ENCODE results near the gene NPFFR1.

Gene NPFFR1

DNA sequence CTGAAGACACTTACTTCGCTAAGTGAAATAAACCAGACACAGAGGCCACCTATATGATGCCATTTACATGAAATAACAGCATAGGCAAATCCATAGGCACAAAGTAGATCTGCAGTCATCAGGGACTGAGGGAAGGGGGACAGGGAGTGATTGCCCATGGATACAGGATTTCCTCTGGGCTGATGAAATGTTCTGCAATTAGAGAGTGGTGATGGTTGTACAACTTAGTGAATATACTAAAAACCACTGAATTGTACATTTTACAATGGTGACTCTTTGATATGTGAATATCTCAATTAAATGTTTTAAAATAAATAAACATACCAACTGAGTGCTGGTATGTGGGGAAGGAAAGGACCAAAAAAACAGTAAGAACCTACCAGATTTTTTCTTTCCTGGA lies 70.9 kb downstream of the NPFFR1 start:
- DNase-seq = no peak

DNA sequence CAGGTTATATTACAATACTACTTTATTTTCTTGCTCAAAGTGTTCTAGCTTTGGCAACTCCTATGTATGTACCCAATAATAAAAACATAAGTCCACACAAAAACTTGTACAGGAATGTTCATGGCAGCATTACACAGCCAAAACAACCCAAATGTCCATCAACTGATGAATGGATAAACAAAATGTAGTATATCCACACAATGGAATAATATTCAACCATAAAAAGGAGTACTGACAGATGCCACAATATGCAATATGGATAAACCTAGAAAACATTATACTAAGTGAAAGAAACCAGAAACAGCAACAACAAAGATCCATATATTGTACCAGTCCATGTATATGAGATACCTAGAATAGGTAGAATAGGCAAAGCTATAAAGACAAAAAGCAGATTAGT lies 71.5 kb downstream of the NPFFR1 start:
- no peak for DNase-seq

DNA sequence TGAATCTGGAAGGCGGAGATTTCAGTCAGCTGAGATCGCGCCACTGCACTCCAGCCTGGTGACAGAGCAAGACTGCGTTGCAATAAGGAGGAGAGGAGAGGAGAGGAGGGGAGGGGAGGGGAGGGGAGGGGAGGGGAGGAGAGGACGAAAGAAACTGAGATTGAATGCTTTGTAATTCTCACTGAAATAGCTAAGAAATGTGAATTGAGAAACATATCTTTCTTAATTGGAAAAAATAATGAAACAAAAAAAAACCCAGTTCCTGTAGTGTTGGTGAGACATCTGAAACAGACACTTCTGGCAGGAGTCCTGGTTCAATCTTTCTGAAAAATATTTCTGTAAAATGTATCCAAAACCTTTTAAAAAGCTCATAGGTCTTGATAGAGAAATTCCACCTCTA lies 77.0 kb downstream of the NPFFR1 start:
- DNase-seq = no peak

DNA sequence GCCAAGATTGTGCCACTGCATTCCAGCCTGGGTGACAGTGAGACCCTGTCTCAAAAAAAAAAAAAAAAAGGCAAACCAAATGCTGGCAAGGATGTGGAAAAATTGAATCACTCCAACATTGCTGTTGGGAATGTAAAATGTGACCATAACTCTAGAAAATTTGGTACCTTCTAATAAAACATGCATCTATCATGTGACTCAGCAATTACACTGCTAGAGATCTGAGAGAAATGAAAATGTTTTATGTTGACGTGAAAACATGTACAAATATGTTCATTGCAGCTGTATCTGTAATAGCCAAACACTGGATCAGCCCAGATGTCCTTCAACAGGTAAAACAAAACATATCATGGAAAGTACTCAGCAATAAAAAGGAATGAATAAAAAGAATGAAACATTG lies 82.7 kb downstream of the NPFFR1 start:
- DNase-seq = no peak

GRCh38 chr10:70198696-70199466 lies 84.9 kb downstream of the NPFFR1 start:
- DNase-seq = no peak
